H1 (cell line): Measurements from ENCODE around the gene UTS2B. TPM values are rescaled to one million over a fixed set of nuclear protein-coding genes. Genes with fewer than 3 reads are reported as not detected.
A peak's percentile ranks its signal among the peaks of the same experiment; 100 is the strongest.

Source experiments
- CTCF ChIA-PET: fragments of 300-600 bp; sonication (Branson Sonifier 250); formaldehyde crosslinking; loops from one replicate; lab custom pipeline; 2021; ENCODE audit not compliant: partially characterized antibody; lab: Charles Lee
- POLR2A ChIA-PET: fragments of 300-600 bp; sonication (Branson Sonifier 250); formaldehyde crosslinking; loops from one replicate; lab custom pipeline; 2021; ENCODE audit warnings: inconsistent platforms; ENCODE audit not compliant: partially characterized antibody; lab: Charles Lee
- DNase-seq, 2 experiments: peaks; one replicate each; pipeline versions ENCODE4 v3.0.0 to v3.0.0-alpha.2; 2010 to 2022; ENCODE audit warnings: low spot score in 2 of 2, low read depth in 1 of 2, mixed read lengths in 1 of 2
- FAIRE-seq: peaks from 2 replicates; lab custom pipeline; 2011; peaks lifted over from hg19 to GRCh38; lab: Jason Lieb, UNC
- H2AFZ ChIP-seq: 2 replicates; pipeline ENCODE4 v1.8.1; 2012; ENCODE audit warnings: low read length, inconsistent platforms
- H2AK5ac ChIP-seq: 2 replicates; pipeline ENCODE4 v1.6.1; 2013; ENCODE audit warnings: low read depth, low read length
- H2BK120ac ChIP-seq: replicated peaks from 2 replicates; pipeline ENCODE3; 2013; ENCODE audit warnings: low read depth, low read length, inconsistent platforms
- H2BK12ac ChIP-seq: 2 replicates; pipeline ENCODE4 v1.6.1; 2013; ENCODE audit warnings: low read depth, low read length
- H2BK15ac ChIP-seq: 2 replicates; pipeline ENCODE4 v1.6.1; 2013; ENCODE audit warnings: low read length
- H2BK20ac ChIP-seq: 2 replicates; pipeline ENCODE4 v1.6.1; 2013; ENCODE audit warnings: low read length
- H2BK5ac ChIP-seq: 2 replicates; pipeline ENCODE4 v1.6.1; 2013; ENCODE audit warnings: low read depth, low read length
- H3K14ac ChIP-seq: 2 replicates; pipeline ENCODE4 v1.6.1; 2013; ENCODE audit warnings: inconsistent platforms; ENCODE audit not compliant: insufficient read length
- H3K18ac ChIP-seq: 2 replicates; pipeline ENCODE4 v1.6.1; 2013; ENCODE audit warnings: low read length; ENCODE audit errors: extremely low read depth
- H3K23ac ChIP-seq: 2 replicates; pipeline ENCODE4 v1.6.1; 2013; ENCODE audit warnings: inconsistent platforms; ENCODE audit not compliant: insufficient read length
- H3K23me2 ChIP-seq: 2 replicates; pipeline ENCODE4 v1.6.1; 2013; ENCODE audit warnings: low read depth, low read length
- H3K27ac ChIP-seq: 2 replicates; pipeline ENCODE4 v1.6.1; 2011; ENCODE audit warnings: low read depth, low read length, inconsistent platforms
- H3K27me3 ChIP-seq, 4 experiments: replicated peaks in 1 of 4; 1 replicate in 1 of 4; 2 replicates in 3 of 4; pipeline versions ENCODE4 v1.6.1 to v1.8.1; 2011 to 2013; ENCODE audit warnings: low read length in 3 of 4, mild to moderate bottlenecking in 3 of 4, inconsistent platforms in 2 of 4, mixed read lengths in 2 of 4, moderate library complexity in 1 of 4; ENCODE audit not compliant: control insufficient read depth in 3 of 4, insufficient read depth in 3 of 4; ENCODE audit errors: extremely low read depth in 1 of 4
- H3K36me3 ChIP-seq, 4 experiments: 2 replicates each; pipeline versions ENCODE4 v1.6.1 to v1.8.1; 2011 to 2013; ENCODE audit warnings: mild to moderate bottlenecking in 4 of 4, low read length in 3 of 4, moderate library complexity in 2 of 4, control low read depth in 1 of 4, inconsistent platforms in 1 of 4; ENCODE audit not compliant: insufficient read depth in 4 of 4, control insufficient read depth in 2 of 4
- H3K4ac ChIP-seq: replicated peaks from 2 replicates; pipeline ENCODE3; 2013; ENCODE audit warnings: low read length, low read depth, mixed read lengths, inconsistent platforms; ENCODE audit not compliant: insufficient read length
- H3K4me1 ChIP-seq, 4 experiments: replicated peaks in 1 of 4; 1 replicate in 1 of 4; 2 replicates in 3 of 4; pipeline versions ENCODE4 v1.6.1 to v1.8.1; 2011 to 2013; ENCODE audit warnings: low read length in 3 of 4, inconsistent platforms in 2 of 4, mixed read lengths in 1 of 4; ENCODE audit not compliant: insufficient read depth in 4 of 4, control insufficient read depth in 3 of 4
- H3K4me2 ChIP-seq, 2 experiments: 2 replicates each; pipeline versions ENCODE4 v1.6.1 to v1.8.1; 2011 to 2013; ENCODE audit warnings: low read depth in 2 of 2, low read length in 2 of 2, control low read depth in 1 of 2, inconsistent platforms in 1 of 2, mild to moderate bottlenecking in 1 of 2; ENCODE audit not compliant: insufficient read depth in 1 of 2
- H3K4me3 ChIP-seq, 4 experiments: fragments of 200-600, 300-600 bp in 1 of 4; sonication (generic), shearing (Covaris generic), sonication (Bioruptor Twin) in 1 of 4; 2 replicates each; pipeline versions ENCODE4 v1.5.1 to v1.8.1; 2011 to 2016; ENCODE audit warnings: low read length in 4 of 4, low read depth in 3 of 4, control low read depth in 2 of 4, inconsistent platforms in 2 of 4, mild to moderate bottlenecking in 2 of 4, mixed read lengths in 1 of 4, moderate library complexity in 1 of 4; ENCODE audit not compliant: insufficient read depth in 2 of 4; ENCODE audit errors: extremely low read depth in 1 of 4
- H3K56ac ChIP-seq: replicated peaks from 2 replicates; pipeline ENCODE3; 2013; ENCODE audit warnings: low read depth, mild to moderate bottlenecking, mixed read lengths, low read length, inconsistent platforms; ENCODE audit not compliant: insufficient read length
- H3K79me1 ChIP-seq: 2 replicates; pipeline ENCODE4 v1.6.1; 2013; ENCODE audit warnings: low read depth, low read length, control low read depth
- H3K79me2 ChIP-seq, 2 experiments: 2 replicates each; pipeline versions ENCODE4 v1.6.1 to v1.8.1; 2012 to 2013; ENCODE audit warnings: low read length in 2 of 2, mild to moderate bottlenecking in 2 of 2, inconsistent platforms in 1 of 2; ENCODE audit not compliant: insufficient read depth in 2 of 2, control insufficient read depth in 1 of 2
- H3K9ac ChIP-seq, 4 experiments: replicated peaks in 1 of 4; 1 replicate in 1 of 4; 2 replicates in 3 of 4; pipeline versions ENCODE4 v1.6.1 to v1.8.1; 2011 to 2013; ENCODE audit warnings: low read depth in 3 of 4, low read length in 3 of 4, control low read depth in 2 of 4, mild to moderate bottlenecking in 2 of 4, moderate library complexity in 2 of 4, inconsistent platforms in 1 of 4; ENCODE audit errors: extremely low read depth in 1 of 4
- H3K9me3 ChIP-seq, 2 experiments: 2 replicates each; pipeline versions ENCODE4 v1.6.1 to v1.8.1; 2012 to 2013; ENCODE audit warnings: mild to moderate bottlenecking in 2 of 2, moderate library complexity in 2 of 2, control low read depth in 1 of 2, inconsistent platforms in 1 of 2, low read depth in 1 of 2, low read length in 1 of 2, mixed read lengths in 1 of 2; ENCODE audit not compliant: insufficient read depth in 2 of 2
- H4K20me1 ChIP-seq, 2 experiments: replicated peaks in 1 of 2; 2 replicates each; pipeline versions ENCODE3 to v1.8.1; 2011 to 2013; ENCODE audit warnings: inconsistent platforms in 2 of 2, low read length in 2 of 2, mild to moderate bottlenecking in 1 of 2; ENCODE audit not compliant: insufficient read depth in 2 of 2, control insufficient read depth in 1 of 2
- H4K5ac ChIP-seq: 2 replicates; pipeline ENCODE4 v1.6.1; 2013; ENCODE audit warnings: low read length, low read depth, mixed read lengths, inconsistent platforms; ENCODE audit not compliant: insufficient read length
- H4K8ac ChIP-seq: 2 replicates; pipeline ENCODE4 v1.8.0; 2013; ENCODE audit warnings: mild to moderate bottlenecking, moderate library complexity, low read length, inconsistent platforms; ENCODE audit not compliant: insufficient read depth; ENCODE audit errors: extremely low read depth
- H4K91ac ChIP-seq: replicated peaks from 2 replicates; pipeline ENCODE3; 2013; ENCODE audit warnings: low read length, mixed read lengths, inconsistent platforms; ENCODE audit not compliant: insufficient read length
- MAFK ChIP-seq: IDR thresholded peaks from 2 replicates; pipeline ENCODE4 v1.6.1; 2012; ENCODE audit warnings: low read depth, mild to moderate bottlenecking, improper control_type of control experiment, low read length
- RAD21 ChIP-seq, 2 experiments: IDR thresholded peaks in 1 of 2; conservative IDR thresholded peaks in 1 of 2; 2 replicates each; pipeline ENCODE4 v1.6.1; 2011; ENCODE audit warnings: low read depth in 2 of 2, low read length in 2 of 2, improper control_type of control experiment in 1 of 2, inconsistent platforms in 1 of 2, mild to moderate bottlenecking in 1 of 2, moderate library complexity in 1 of 2
- WGBS, 2 experiments: shearing (Covaris generic) in 1 of 2; methylation state at CpG; one replicate each; pipeline versions ENCODE4 v1.1.6 to v1.1.7; 2013 to 2015; ENCODE audit warnings: low lambda C conversion rate in 2 of 2, mixed read lengths in 2 of 2, inconsistent platforms in 1 of 2, low coverage in 1 of 2, missing lambda C conversion rate in 1 of 2; ENCODE audit not compliant: insufficient replicate concordance in 2 of 2, insufficient coverage in 1 of 2, insufficient read length in 1 of 2; ENCODE audit errors: extremely low coverage in 1 of 2, missing lambda C conversion rate in 1 of 2; 5-methylcytosine and 5-hydroxymethylcytosine counted together
- polyA plus RNA-seq, 7 experiments: library from polyadenylated mRNA; depleted of rRNA in 3 of 7; stranded (reverse) in 5 of 7; unstranded in 2 of 7; fragments of >200 nt in 5 of 7; fragments of 200-250 nt in 2 of 7; gene quantifications; 1 replicate in 5 of 7; 2 replicates in 1 of 7; 4 replicates in 1 of 7; pipeline versions ENCODE4 v1.2.1 to v1.2.3, GENCODE V29; 2011 to 2013; ENCODE audit warnings: missing spikeins in 2 of 7, mixed read lengths in 2 of 7
- total RNA-seq: library from RNA; stranded (reverse); fragmentation: NEBNext Ultra II Directional; extraction: Animal tissue kit (Norgen Biotek cat#: 25700); gene quantifications from 2 replicates; pipeline ENCODE4 v1.2.1, GENCODE V29; 2021
- TF ChIP-seq, protein P1 (sequence below), 3 experiments: IDR thresholded peaks; 1 replicate in 2 of 3; 2 replicates in 1 of 3; pipeline versions ENCODE4 v1.5.1 to v1.6.1; 2011; ENCODE audit warnings: low read length in 3 of 3, mild to moderate bottlenecking in 3 of 3, inconsistent platforms in 2 of 3, low read depth in 1 of 3, moderate library complexity in 1 of 3; ENCODE audit not compliant: insufficient read depth in 1 of 3; ENCODE audit errors: control extremely low read depth in 1 of 3

The UTS2B gene
- total and polyA plus RNA-seq, 2 of the 8 experiments (the other 6 are each of a cell fraction or from before 2014, with no cell fraction given): not detected

DNA sequence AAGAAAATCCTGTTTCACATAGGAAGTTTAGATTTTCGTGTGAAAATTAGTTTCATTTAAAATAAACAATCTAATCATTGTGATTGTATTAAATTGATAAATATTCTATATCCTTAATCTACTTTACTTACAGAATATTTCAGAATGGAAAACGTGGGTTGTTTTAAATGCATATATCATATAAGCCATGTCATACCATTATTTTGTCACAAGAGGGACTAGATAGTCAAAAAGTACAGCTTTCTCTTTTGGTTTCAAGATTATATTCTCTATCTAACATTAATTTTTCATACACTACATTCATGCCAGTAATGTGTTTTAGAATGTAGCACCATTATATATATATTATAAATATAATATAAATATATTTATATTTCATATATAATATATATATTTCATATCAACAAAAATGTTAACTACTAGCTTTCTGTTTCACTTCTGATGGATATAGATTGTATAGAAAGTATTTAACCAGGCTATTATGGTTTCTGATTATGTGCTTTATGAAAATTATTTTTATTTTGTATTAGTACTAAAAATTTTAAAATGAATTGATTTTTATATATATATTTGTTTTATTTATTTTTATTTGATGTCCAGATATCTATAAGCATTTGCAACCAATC lies 86.0 kb downstream of the UTS2B start:
- Histone ChIP-seq H3K79me1 (no peaks in the 10 kb centered on the region), H4K8ac (no peak overlapping the region), H2BK12ac (no peak overlapping the region), H3K14ac (no peak overlapping the region), H3K4me1 (peaks cover 0 to 3% (median 0%) of the 10 kb centered on the region in 4 experiments; a peak in 1 of 7 replicates), H3K79me2 (no peaks in the 10 kb centered on the region), H2AFZ (no peak overlapping the region), H2BK15ac (no peak overlapping the region), H3K23ac (no peak overlapping the region), H3K23me2 (no peaks in the 10 kb centered on the region), H3K4me2 (no peak overlapping the region), H3K56ac (no peak overlapping the region), H2BK120ac (no peak overlapping the region), H4K91ac (no peak overlapping the region), H2AK5ac (no peak overlapping the region), H2BK5ac (no peak overlapping the region), H3K36me3 (no peaks in the 10 kb centered on the region; a peak in 1 of 8 replicates), H4K20me1 (no peaks in the 10 kb centered on the region), H3K27me3 (no peaks in the 10 kb centered on the region), H3K27ac (no peak overlapping the region), H4K5ac (no peak overlapping the region), H3K18ac (no peak overlapping the region), H3K4ac (no peak overlapping the region), H3K9ac (no peak overlapping the region), H3K4me3 (no peak overlapping the region), H3K9me3 (no peaks in the 10 kb centered on the region), H2BK20ac (no peak overlapping the region)
- WGBS, 2 experiments: 63% methylated on average over 2 of the region's 2 CpGs; no CpG with 5 or more reads in 1 of the 2 experiments
- ChIA-PET CTCF (interaction anchor here (0.6 to 1.9 kb wide), 8 partner anchors 10 to 508 kb away, joined by 3 to 6 read pairs (median 4); no protein-coding TSS in a partner anchor), POLR2A (no interaction called here)
- peak in 1 of 2 experiments; percentile 27; a peak in 3 of 4 replicates for TF ChIP-seq RAD21 (IDR thresholded peaks at IDR 0.05 in 1 of 2, conservative IDR thresholded peaks at IDR 0.05 in 1 of 2; ENCODE audit: low read depth in 2 of 2, low read length in 2 of 2)
- TF ChIP-seq, protein P1, sequence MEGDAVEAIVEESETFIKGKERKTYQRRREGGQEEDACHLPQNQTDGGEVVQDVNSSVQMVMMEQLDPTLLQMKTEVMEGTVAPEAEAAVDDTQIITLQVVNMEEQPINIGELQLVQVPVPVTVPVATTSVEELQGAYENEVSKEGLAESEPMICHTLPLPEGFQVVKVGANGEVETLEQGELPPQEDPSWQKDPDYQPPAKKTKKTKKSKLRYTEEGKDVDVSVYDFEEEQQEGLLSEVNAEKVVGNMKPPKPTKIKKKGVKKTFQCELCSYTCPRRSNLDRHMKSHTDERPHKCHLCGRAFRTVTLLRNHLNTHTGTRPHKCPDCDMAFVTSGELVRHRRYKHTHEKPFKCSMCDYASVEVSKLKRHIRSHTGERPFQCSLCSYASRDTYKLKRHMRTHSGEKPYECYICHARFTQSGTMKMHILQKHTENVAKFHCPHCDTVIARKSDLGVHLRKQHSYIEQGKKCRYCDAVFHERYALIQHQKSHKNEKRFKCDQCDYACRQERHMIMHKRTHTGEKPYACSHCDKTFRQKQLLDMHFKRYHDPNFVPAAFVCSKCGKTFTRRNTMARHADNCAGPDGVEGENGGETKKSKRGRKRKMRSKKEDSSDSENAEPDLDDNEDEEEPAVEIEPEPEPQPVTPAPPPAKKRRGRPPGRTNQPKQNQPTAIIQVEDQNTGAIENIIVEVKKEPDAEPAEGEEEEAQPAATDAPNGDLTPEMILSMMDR (IDR thresholded peaks at IDR 0.05; ENCODE audit: control extremely low read depth in 1 of 3, insufficient read depth in 1 of 3, low read depth in 1 of 3, low read length in 3 of 3): peak in 1 of 3 experiments; percentile 23; a peak in 1 of 4 replicates
- TF ChIP-seq MAFK: no peak
- FAIRE-seq: no peak
- DNase-seq: no peak
